SK-N-SH treated with all-trans-retinoic acid at 6 μM for 48 hours (cell line): ENCODE measurements around the gene ZNF503.

Experiments
- ARNTL ChIP-seq: fragments of 450-650 bp; formaldehyde crosslinking; IDR thresholded peaks from 2 replicates; pipeline ENCODE4 v1.5.0; 2020; ENCODE audit warnings: low read depth, mild to moderate bottlenecking, moderate library complexity, borderline replicate concordance
- CREB5 ChIP-seq: fragments of 250-450 bp; sonication (Bioruptor Pico); IDR thresholded peaks from 2 replicates; pipeline ENCODE4 v1.5.1; 2020; ENCODE audit warnings: low read depth, mild to moderate bottlenecking, moderate library complexity
- ESRRG ChIP-seq: fragments of 250-450 bp; sonication (Bioruptor Pico); IDR thresholded peaks from 2 replicates; pipeline ENCODE4 v1.6.1; 2021; ENCODE audit warnings: mild to moderate bottlenecking
- ISL1 ChIP-seq: fragments of 250-450 bp; sonication (Bioruptor Pico); IDR thresholded peaks from 2 replicates; pipeline ENCODE4 v2.1.2; 2022; ENCODE audit warnings: mild to moderate bottlenecking, moderate library complexity
- PATZ1 ChIP-seq: fragments of 250-450 bp; sonication (Bioruptor Pico); IDR thresholded peaks from 2 replicates; pipeline ENCODE4 v1.8.0; 2020; ENCODE audit warnings: mild to moderate bottlenecking, moderate library complexity, borderline replicate concordance
- POU6F1 ChIP-seq: fragments of 250-450 bp; sonication (Bioruptor Pico); IDR thresholded peaks from 2 replicates; pipeline ENCODE4 v1.8.0; 2021; ENCODE audit warnings: low read depth, mild to moderate bottlenecking, moderate library complexity, borderline replicate concordance
- SNAI2 ChIP-seq: fragments of 250-450 bp; sonication (Bioruptor Pico); IDR thresholded peaks from 2 replicates; pipeline ENCODE4 v1.5.0; 2020; ENCODE audit warnings: mild to moderate bottlenecking, moderate library complexity
- ZC3H10 ChIP-seq: fragments of 250-450 bp; sonication (Bioruptor Pico); IDR thresholded peaks from 2 replicates; pipeline ENCODE4 v1.5.1; 2021; ENCODE audit warnings: mild to moderate bottlenecking, moderate library complexity
- ZFP3 ChIP-seq: fragments of 250-450 bp; sonication (Bioruptor Pico); IDR thresholded peaks from 2 replicates; pipeline ENCODE4 v1.5.0; 2020; ENCODE audit warnings: mild to moderate bottlenecking, moderate library complexity
- ZFP30 ChIP-seq: fragments of 450-650 bp; formaldehyde crosslinking; IDR thresholded peaks from 2 replicates; pipeline ENCODE4 v1.5.0; 2022; ENCODE audit warnings: mild to moderate bottlenecking, moderate library complexity

GRCh38 chr10:75444781-75445386 lies 43.3 kb upstream of the ZNF503 start:
- TF ChIP-seq ISL1 (CRISPR knock-in tag) (no peak), ESRRG (CRISPR knock-in tag) (no peak), ARNTL (CRISPR knock-in tag) (no peak), POU6F1 (CRISPR knock-in tag) (no peak), SNAI2 (no peak), ZFP3 (CRISPR knock-in tag) (no peak), CREB5 (no peak), ZFP30 (no peak), PATZ1 (CRISPR knock-in tag) (no peak), ZC3H10 (CRISPR knock-in tag) (no peak)
